Right lobe of liver (tissue), 6 donors: ENCODE results near the gene RAB22A. TPM values are rescaled to one million over a fixed set of nuclear protein-coding genes. Genes with fewer than 3 reads are reported as not detected.
A peak's percentile ranks its signal among the peaks of the same experiment; 100 is the strongest.

ENCODE experiments used
- ATAC-seq, 4 donors: fragments of 200-7000 bp; cut with Tn5 transposase; one replicate each; pipeline ENCODE4 v1.9.1; 2020; ENCODE audit warnings: mild to moderate bottlenecking in 4 of 4, moderate library complexity in 4 of 4
- DNase-seq, 3 donors: peaks; one replicate each; pipeline ENCODE4 v3.0.0-alpha.2; 2020
- H3K27ac ChIP-seq, 3 donors: fragments of 200-600 bp; one replicate each; pipeline ENCODE4 v1.8.0; 2022
- H3K27me3 ChIP-seq, 2 donors: fragments of 200-600 bp; one replicate each; pipeline ENCODE4 v1.8.0; 2022
- H3K36me3 ChIP-seq, 4 donors: fragments of 200-600 bp; sonication (generic) in 1 of 4; one replicate each; pipeline versions ENCODE4 v1.5.1 to v1.8.0; 2017 to 2022; ENCODE audit warnings: control low read depth in 1 of 4
- H3K4me1 ChIP-seq, 4 donors: fragments of 200-600 bp; sonication (generic) in 1 of 4; one replicate each; pipeline versions ENCODE4 v1.5.1 to v1.8.0; 2017 to 2022; ENCODE audit warnings: control low read depth in 1 of 4
- H3K4me3 ChIP-seq, 3 donors: fragments of 200-600 bp; one replicate each; pipeline ENCODE4 v1.8.0; 2022
- H3K9me3 ChIP-seq, 4 donors: fragments of 200-600 bp; sonication (generic) in 1 of 4; one replicate each; pipeline versions ENCODE4 v1.5.1 to v1.8.0; 2017 to 2022; ENCODE audit warnings: control low read depth in 1 of 4
- POLR2A ChIP-seq: fragments of 450-650 bp; IDR thresholded peaks from one replicate; pipeline ENCODE4 v1.6.1; 2017; ENCODE audit warnings: antibody characterized with exemption, mild to moderate bottlenecking
- WGBS: methylation state at CpG from one replicate; pipeline ENCODE4 v1.1.6; 2018; ENCODE audit warnings: low coverage, low lambda C conversion rate; ENCODE audit not compliant: insufficient coverage; ENCODE audit errors: missing lambda C conversion rate; 5-methylcytosine and 5-hydroxymethylcytosine counted together
- intact Hi-C, 2 donors: fragments of 100-400 bp; cut with DNase I; formaldehyde crosslinking; loops; one replicate each; pipeline versions ENCODE4 v1.11.2 to v1.14.1; 2022
- total RNA-seq, 6 experiments: library from RNA; depleted of rRNA in 2 of 6; stranded (reverse); fragments of >200 nt in 2 of 6; fragmentation: NEBNext Ultra II Directional in 3 of 6; extraction: Animal tissue kit (Norgen Biotek cat#: 25700) in 3 of 6; gene quantifications; one replicate each; pipeline versions ENCODE4 v1.1.0 to v1.2.4, GENCODE V29; 2016 to 2023
- TF ChIP-seq, protein P1 (sequence below), 4 donors: fragments of 200-600 bp in 3 of 4; fragments of 450-650 bp in 1 of 4; IDR thresholded peaks; one replicate each; pipeline versions ENCODE4 v1.5.1 to v1.8.0; 2016 to 2022; ENCODE audit warnings: antibody characterized with exemption in 4 of 4, mild to moderate bottlenecking in 2 of 4
- donor health status: DM: no; HTN: yes; CAD: no.
- donor health status: DM: no; HTN: no; CAD: no.
- donor health status: DM: no; HTN: no; CAD: no.
- donor health status: DM: no; HTN: yes; CAD: no.
- donor health status: DM: no; HTN: yes; CAD: no.

RAB22A gene
- total RNA-seq, 6 experiments from 2014 or later, result 7.4 to 11.6 (median 9.5) TPM

GRCh38 chr20:58388882-58389323 lies 79.4 kb downstream of the RAB22A start, which contains the start of gene VAPB:
Gene VAPB (plus strand): TSS chr20:58389229. CDS start chr20:58389460, 231 bp downstream.
- intact Hi-C loops, result no loop called here
- peak within 1 kb of the TSS; percentile 82 to 96 (median 88) for H3K4me3 ChIP-seq
- peaks cover 0 to 13% (median 5%) of the 10 kb centered on the region in 4 donors for H3K4me1 ChIP-seq
- H3K9me3 ChIP-seq, result no peaks in the 10 kb centered on the region
- under 1% methylated on average over 17 of the region's 51 CpGs for WGBS
- H3K27me3 ChIP-seq, result no peaks in the 10 kb centered on the region
- ATAC-seq (peak; percentile 98 to 99 (median 99)), DNase-seq (peak; percentile 97 to 98 (median 97))
- peak within 1 kb of the TSS; percentile 89 to 93 (median 89) for H3K27ac ChIP-seq
- no peaks in the 10 kb centered on the region for H3K36me3 ChIP-seq
- peak; percentile 88 for TF ChIP-seq POLR2A
- TF ChIP-seq, protein P1, sequence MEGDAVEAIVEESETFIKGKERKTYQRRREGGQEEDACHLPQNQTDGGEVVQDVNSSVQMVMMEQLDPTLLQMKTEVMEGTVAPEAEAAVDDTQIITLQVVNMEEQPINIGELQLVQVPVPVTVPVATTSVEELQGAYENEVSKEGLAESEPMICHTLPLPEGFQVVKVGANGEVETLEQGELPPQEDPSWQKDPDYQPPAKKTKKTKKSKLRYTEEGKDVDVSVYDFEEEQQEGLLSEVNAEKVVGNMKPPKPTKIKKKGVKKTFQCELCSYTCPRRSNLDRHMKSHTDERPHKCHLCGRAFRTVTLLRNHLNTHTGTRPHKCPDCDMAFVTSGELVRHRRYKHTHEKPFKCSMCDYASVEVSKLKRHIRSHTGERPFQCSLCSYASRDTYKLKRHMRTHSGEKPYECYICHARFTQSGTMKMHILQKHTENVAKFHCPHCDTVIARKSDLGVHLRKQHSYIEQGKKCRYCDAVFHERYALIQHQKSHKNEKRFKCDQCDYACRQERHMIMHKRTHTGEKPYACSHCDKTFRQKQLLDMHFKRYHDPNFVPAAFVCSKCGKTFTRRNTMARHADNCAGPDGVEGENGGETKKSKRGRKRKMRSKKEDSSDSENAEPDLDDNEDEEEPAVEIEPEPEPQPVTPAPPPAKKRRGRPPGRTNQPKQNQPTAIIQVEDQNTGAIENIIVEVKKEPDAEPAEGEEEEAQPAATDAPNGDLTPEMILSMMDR (IDR thresholded peaks at IDR 0.05), result no peak

DNA sequence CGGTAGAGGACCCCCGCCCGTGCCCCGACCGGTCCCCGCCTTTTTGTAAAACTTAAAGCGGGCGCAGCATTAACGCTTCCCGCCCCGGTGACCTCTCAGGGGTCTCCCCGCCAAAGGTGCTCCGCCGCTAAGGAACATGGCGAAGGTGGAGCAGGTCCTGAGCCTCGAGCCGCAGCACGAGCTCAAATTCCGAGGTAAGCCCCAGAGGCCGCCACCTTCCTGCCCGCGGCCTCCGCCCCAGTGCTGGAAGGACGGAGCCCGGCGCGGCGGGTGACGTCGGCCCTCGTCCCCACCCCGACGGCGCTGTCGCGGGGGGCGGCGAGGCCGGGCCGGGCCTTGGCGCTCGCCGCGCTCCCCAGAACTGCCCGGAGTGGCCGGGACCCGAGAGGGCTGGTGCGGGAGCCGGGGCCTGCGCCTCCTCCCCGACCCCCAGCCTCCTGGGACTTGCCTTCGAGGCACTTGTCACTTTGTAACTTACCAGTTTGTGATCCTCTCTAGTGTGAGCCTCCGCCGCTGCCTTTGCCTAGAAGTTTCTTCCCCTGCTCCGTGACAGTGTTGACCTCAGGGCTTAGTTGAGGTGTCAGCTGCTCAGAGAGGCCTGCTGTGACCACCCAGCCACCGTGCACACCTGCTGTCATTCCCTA lies 79.9 kb downstream of the RAB22A start:
- intact Hi-C loops, result no loop called here
- WGBS, result 2% methylated on average over 6 of the region's 56 CpGs
- peak; percentile 51 to 61 (median 56) for ATAC-seq
- Histone ChIP-seq H3K9me3 (no peaks in the 10 kb centered on the region), H3K27me3 (no peaks in the 10 kb centered on the region), H3K27ac (peak overlapping the region; percentile 89 to 93 (median 89)), H3K4me1 (peaks cover 0 to 13% (median 5%) of the 10 kb centered on the region in 4 donors), H3K4me3 (peak overlapping the region; percentile 82 to 96 (median 88)), H3K36me3 (no peaks in the 10 kb centered on the region)
- no peak for TF ChIP-seq POLR2A
- TF ChIP-seq, protein P1 (IDR thresholded peaks at IDR 0.05), result no peak
- peak in 2 of 3 donors; percentile 48 to 50 for DNase-seq

DNA sequence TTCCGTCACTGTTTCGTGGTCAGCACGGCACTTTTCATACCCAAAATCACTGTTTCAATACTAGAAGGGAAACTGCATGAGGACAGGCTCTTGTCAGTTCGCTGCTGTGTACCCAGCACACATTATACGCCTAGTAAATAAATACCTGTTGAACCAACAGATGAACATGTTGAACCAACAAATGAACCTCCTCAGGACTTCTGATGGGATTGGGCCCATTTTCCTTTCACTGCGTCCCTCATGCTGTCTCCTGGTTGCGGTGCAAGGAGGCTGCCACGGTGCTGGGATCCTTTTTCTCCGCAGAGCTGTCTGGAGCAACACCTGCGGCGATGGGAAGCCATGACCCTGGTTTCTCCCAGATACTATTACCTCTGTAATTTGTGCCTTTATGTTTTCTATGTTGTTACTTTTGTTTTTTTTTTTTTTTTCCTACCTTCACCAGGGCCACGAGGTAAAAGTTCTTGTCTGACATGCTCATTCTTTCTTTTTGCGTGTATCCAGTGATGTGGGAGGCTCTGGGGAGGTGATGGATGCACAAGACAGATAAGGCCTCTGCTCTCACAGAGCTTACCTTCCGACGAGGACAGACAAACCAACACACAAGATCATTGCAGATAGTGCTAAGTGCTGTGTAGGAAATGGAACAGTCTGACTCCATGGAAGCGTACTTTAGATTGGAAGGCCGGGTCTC lies 80.6 kb downstream of the RAB22A start:
- DNase-seq (no peak), ATAC-seq (no peak)
- Histone ChIP-seq H3K27me3 (no peaks in the 10 kb centered on the region), H3K27ac (peak overlapping the region; percentile 89 to 93 (median 89)), H3K9me3 (no peaks in the 10 kb centered on the region), H3K36me3 (no peaks in the 10 kb centered on the region), H3K4me3 (peak overlapping the region; percentile 82 to 96 (median 88)), H3K4me1 (peaks cover 0 to 13% (median 5%) of the 10 kb centered on the region in 4 donors)
- TF ChIP-seq, protein P1 (IDR thresholded peaks at IDR 0.05), result no peak
- no peak for TF ChIP-seq POLR2A
- intact Hi-C loops, result no loop called here
- WGBS, result 61% methylated on average over 14 of the region's 17 CpGs

GRCh38 chr20:58390659-58391035 lies 81.1 kb downstream of the RAB22A start:
- no peak for ATAC-seq
- no peak overlapping the region for H3K4me3 ChIP-seq

More at GRCh38 chr20:58390659-58391035, 81.1 kb downstream of the RAB22A start:
- H3K9me3 ChIP-seq, result no peaks in the 10 kb centered on the region
- no peaks in the 10 kb centered on the region for H3K36me3 ChIP-seq
- TF ChIP-seq POLR2A, result no peak
- TF ChIP-seq, protein P1 (IDR thresholded peaks at IDR 0.05), result no peak
- 86% methylated on average over 8 of the region's 8 CpGs for WGBS
- intact Hi-C loops, result no loop called here
- no peak for DNase-seq
- peaks cover 0 to 13% (median 5%) of the 10 kb centered on the region in 4 donors for H3K4me1 ChIP-seq
- H3K27ac ChIP-seq, result no peak overlapping the region
- H3K27me3 ChIP-seq, result no peaks in the 10 kb centered on the region
